ENCODE measurements around the gene PPIC.
"Not testable (repeated sequence)": the region's sequence is repeated elsewhere in the genome, so short reads cannot be mapped to it uniquely, and the experiment has no call there.

Gene PPIC

GRCh38 chr5:122978644-122979297 lies 57.8 kb downstream of the PPIC start:
- H3K27ac ChIP-seq, result no peak overlapping the region
- TF ChIP-seq ZFX (IDR thresholded peaks at IDR 0.05; ENCODE audit: borderline replicate concordance) (no peak), CTCF (IDR thresholded peaks at IDR 0.05) (no peak)

DNA sequence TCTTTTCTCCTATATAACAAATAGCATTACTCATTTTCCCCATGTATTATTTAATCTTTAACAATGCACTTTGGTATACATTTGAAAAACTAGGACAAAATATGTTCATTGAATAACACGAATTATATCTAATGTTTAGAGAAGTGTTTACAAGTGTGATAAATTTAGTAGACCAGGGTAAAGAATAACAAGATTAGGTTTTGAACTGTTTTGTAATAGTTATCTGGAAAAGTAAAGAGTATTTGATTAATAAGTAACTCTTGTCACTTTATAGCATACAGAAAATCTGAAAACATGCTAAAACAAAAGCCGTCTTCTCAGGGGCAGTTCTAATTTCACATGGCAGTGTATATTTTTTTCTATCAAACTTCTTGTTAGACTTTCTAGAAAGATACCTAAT lies 58.5 kb downstream of the PPIC start:
- no peak for TF ChIP-seq CTCF (IDR thresholded peaks at IDR 0.05)
- no peak for TF ChIP-seq ZFX (IDR thresholded peaks at IDR 0.05; ENCODE audit: borderline replicate concordance)
- H3K27ac ChIP-seq, result no peak overlapping the region

DNA sequence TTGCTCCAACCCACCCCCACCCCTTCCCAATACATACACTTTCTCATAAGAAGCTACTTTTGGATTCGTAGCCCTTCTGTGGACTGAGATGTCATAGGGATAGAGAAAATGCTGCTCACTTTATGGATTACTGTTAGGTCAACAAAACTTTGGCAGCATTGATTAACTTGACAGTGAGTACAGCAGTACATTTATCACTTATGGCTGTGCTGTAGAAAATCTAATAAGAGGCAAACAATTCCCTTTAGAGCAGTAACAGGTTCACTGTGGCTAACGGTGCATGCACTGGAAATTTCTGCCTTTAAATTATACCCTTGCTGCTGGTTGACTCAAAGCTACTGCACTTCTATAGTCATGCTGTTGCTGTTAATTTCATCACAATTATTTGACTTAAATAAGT lies 59.2 kb downstream of the PPIC start:
- no peak overlapping the region for H3K27ac ChIP-seq
- TF ChIP-seq CTCF (IDR thresholded peaks at IDR 0.05) (no peak), ZFX (IDR thresholded peaks at IDR 0.05; ENCODE audit: borderline replicate concordance) (no peak)

DNA sequence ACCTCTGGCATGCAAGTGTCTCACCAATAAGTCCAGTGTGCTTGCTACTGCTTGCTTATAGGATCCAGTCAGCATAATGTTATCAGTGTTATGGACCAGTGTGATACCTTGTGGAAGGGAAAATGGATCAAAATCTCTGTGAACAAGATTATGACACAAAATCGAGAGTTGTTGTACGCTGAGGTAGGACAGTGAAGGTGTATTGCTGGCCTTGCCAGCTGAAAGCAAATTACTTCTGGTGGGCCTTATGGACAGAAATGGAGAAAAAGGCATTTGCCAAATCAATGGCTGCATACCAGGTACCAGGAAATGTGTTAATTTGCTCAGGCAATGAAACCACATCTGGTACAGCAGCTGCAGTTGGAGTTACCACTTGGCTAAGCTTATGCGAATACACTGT lies 62.3 kb downstream of the PPIC start:
- not testable (repeated sequence) for H3K27ac ChIP-seq

- H3K27ac ChIP-seq, result not testable (repeated sequence)
Observed at GRCh38 chr5:122973759-122974158, 62.8 kb downstream of the PPIC start.
